Activated T-cell treated with anti-CD3 and anti-CD28 coated beads, Interleukin-2, amount 50 U/mL, for 72 hours (primary cell): ENCODE results near the gene EXD3. TPM values are rescaled to one million over a fixed set of nuclear protein-coding genes. Genes with fewer than 3 reads are reported as not detected.
"Not testable (repeated sequence)": the region's sequence is repeated elsewhere in the genome, so short reads cannot be mapped to it uniquely, and the experiment has no call there.

ENCODE experiments used
- ATAC-seq, 2 donors: fragments of 150-1000 bp; cut with Tn5 transposase; replicated peaks in 1 of 2; 2 replicates each; pipeline ENCODE4 v1.10.0; 2021; ENCODE audit warnings: moderate library complexity in 2 of 2, mild to moderate bottlenecking in 1 of 2
- DNase-seq, 2 donors: peaks; one replicate each; pipeline ENCODE4 v3.0.0; 2021 to 2022; ENCODE audit warnings: mixed read lengths in 1 of 2
- H3K27ac Mint-ChIP-seq: one replicate; pipeline ENCODE4 v1.8.0; 2022; ENCODE audit warnings: mild to moderate bottlenecking, moderate library complexity, mixed read lengths
- H3K27me3 Mint-ChIP-seq: one replicate; pipeline ENCODE4 v1.8.0; 2022; ENCODE audit warnings: low read depth, mixed read lengths
- H3K36me3 Mint-ChIP-seq, 2 donors: one replicate each; pipeline ENCODE4 v1.8.0; 2022; ENCODE audit warnings: mixed read lengths in 2 of 2, mild to moderate bottlenecking in 1 of 2; ENCODE audit not compliant: insufficient read depth in 2 of 2
- H3K4me1 Mint-ChIP-seq: one replicate; pipeline ENCODE4 v1.8.0; 2022; ENCODE audit warnings: low read depth, mixed read lengths
- H3K4me3 Mint-ChIP-seq, 2 donors: one replicate each; pipeline ENCODE4 v1.8.0; 2022; ENCODE audit warnings: mild to moderate bottlenecking in 2 of 2, mixed read lengths in 2 of 2, moderate library complexity in 2 of 2
- H3K9me3 Mint-ChIP-seq, 2 donors: one replicate each; pipeline ENCODE4 v1.8.0; 2022; ENCODE audit warnings: mixed read lengths in 2 of 2
- total RNA-seq, 2 donors: library from RNA; stranded (reverse); gene quantifications; one replicate each; pipeline ENCODE4 v1.2.3, GENCODE V29; 2022

The EXD3 gene
- total RNA-seq, 2 donors from 2014 or later: 23.7 to 26.0 TPM

DNA sequence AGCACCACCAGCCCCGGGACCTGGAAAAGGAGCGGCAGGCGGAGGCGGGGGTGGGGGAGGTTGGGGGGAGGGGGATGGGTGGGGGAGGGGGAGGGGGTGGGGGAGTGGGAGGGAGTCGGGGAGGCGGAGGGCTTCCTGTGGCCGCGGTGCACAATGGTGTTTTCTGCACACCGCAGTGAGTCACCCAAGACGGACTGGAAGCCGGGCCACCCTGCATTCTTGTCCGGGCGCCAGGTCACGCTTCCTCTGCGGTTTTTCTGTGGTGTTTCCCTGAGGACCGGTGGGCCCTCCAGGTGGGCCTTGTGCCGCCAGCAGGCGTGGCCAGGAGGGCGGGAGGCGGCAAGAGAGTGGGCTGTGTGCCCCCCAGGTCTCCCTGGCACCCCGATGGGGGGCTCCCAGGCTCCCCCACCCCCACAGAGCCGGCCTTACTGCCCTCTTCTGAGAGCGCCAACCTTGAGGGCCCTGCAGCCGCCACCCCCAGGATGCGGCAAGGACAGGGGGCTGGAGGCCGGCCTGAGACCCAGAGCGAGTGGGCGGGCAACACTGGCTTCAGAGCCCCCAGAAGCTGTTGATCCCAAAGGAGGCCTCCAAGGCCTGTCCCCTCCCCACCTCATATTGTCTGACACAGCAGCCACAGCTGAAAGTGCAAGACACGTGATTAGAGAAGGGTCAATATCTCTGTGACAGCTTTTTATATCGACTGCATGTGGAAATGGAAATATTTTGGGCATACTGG is 11.1 kb downstream of the EXD3 start:
- no peaks in the 10 kb centered on the region for H3K36me3 Mint-ChIP-seq
- no peaks in the 10 kb centered on the region for H3K9me3 Mint-ChIP-seq
- no peak overlapping the region for H3K27ac Mint-ChIP-seq
- peaks cover 21% of the 10 kb centered on the region for H3K4me1 Mint-ChIP-seq
- H3K4me3 Mint-ChIP-seq: peak overlapping the region; percentile 50 to 59
- peak; percentile 56 to 71 for ATAC-seq
- peak; percentile 71 to 74 for DNase-seq
- H3K27me3 Mint-ChIP-seq: no peaks in the 10 kb centered on the region

DNA sequence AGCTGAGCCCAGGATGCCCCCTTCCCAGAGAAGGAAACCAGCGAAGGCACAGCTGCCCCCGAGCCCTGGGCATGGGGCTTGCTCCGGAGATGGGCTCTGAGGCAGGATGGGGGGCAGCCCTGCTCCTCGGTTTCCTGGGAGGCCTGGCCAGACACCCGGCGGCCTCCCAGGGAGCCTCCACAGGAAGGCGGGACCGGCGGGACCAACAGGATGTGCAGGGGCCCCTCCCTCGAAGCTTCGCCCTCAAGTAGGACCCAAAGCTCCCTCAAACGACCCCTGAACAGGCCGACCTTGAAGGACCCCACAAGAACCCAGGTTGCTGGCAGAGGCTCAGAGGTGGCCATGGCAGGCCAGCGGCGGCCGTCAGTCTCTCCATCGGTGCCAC is 11.7 kb downstream of the EXD3 start:
- ATAC-seq (peak; percentile 3 to 4), DNase-seq (no peak)
- peak overlapping the region; percentile 50 to 59 for H3K4me3 Mint-ChIP-seq
- no peak overlapping the region for H3K27ac Mint-ChIP-seq
- no peaks in the 10 kb centered on the region for H3K27me3 Mint-ChIP-seq
- H3K4me1 Mint-ChIP-seq: peaks cover 21% of the 10 kb centered on the region
- H3K36me3 Mint-ChIP-seq: no peaks in the 10 kb centered on the region
- no peaks in the 10 kb centered on the region for H3K9me3 Mint-ChIP-seq

DNA sequence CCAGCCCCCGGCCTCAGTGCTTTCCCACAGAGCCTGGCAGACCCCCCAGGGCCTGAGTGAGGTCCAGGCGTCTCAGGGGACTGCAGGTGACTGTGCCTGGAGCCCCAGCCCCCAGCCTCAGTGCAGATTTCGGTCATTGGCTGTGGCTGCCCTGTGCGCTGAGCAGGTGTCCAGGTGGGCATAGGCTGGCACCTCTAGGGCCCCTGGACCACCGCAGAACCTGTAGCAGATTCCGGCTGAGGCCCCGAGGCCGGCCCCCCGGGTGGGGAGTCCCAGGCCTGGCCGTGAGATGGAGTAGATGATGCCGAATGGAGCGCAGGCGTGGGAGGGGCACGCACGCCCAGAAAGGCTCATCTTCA is 12.1 kb downstream of the EXD3 start:
- no peaks in the 10 kb centered on the region for H3K36me3 Mint-ChIP-seq
- DNase-seq (no peak), ATAC-seq (no peak)
- H3K27ac Mint-ChIP-seq: no peak overlapping the region
- peaks cover 22% of the 10 kb centered on the region for H3K4me1 Mint-ChIP-seq
- peak overlapping the region in 1 of 2 donors; percentile 59 for H3K4me3 Mint-ChIP-seq
- H3K27me3 Mint-ChIP-seq: no peaks in the 10 kb centered on the region
- no peaks in the 10 kb centered on the region for H3K9me3 Mint-ChIP-seq

DNA sequence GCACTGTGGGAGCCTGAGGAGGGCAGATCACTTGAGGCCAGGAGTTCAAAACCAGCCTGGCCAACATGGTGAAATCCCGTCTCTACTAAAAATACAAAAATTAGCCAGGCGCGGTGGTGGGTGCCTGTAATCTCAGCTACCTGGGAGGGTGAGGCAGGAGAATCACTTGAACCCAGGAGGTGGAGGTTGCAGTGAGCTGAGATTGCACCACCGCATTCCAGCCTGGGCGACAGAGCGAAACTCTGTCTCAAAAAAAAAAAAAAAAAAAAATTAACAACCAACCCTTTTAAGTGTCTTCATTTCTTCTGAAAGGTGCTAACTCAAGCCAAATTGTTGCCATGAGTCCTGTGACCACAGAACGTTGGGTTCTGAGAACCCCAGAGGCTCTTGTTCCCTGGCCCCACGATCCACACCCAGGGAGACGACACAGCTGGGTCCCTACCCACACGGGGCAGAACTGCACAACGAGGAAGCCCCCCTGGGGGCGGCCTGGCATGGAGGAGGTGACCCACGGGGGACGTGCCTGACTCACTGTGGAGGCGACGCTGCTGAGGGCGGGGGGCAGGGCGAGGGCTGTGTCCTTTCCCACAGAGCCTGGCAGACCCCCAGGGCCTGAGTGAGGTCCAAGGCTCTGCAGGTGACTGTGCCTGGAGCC is 12.6 kb downstream of the EXD3 start:
- not testable (repeated sequence) for H3K27ac Mint-ChIP-seq, DNase-seq, H3K27me3 Mint-ChIP-seq, ATAC-seq, H3K36me3 Mint-ChIP-seq, H3K9me3 Mint-ChIP-seq
- H3K4me3 Mint-ChIP-seq: peak overlapping the region in 1 of 2 donors; percentile 59
- H3K4me1 Mint-ChIP-seq: peaks cover 27% of the 10 kb centered on the region

GRCh38 chr9:137409515-137409914 is 13.4 kb downstream of the EXD3 start:
- ATAC-seq (no peak), DNase-seq (no peak)
- peak overlapping the region in 1 of 2 donors; percentile 27 for H3K4me3 Mint-ChIP-seq
- no peaks in the 10 kb centered on the region for H3K9me3 Mint-ChIP-seq
- H3K36me3 Mint-ChIP-seq: no peaks in the 10 kb centered on the region
- H3K27me3 Mint-ChIP-seq: no peaks in the 10 kb centered on the region
- H3K27ac Mint-ChIP-seq: no peak overlapping the region
- peaks cover 27% of the 10 kb centered on the region for H3K4me1 Mint-ChIP-seq

GRCh38 chr9:137408651-137409405 is 14.1 kb downstream of the EXD3 start:
- no peaks in the 10 kb centered on the region for H3K9me3 Mint-ChIP-seq
- no peaks in the 10 kb centered on the region for H3K36me3 Mint-ChIP-seq
- DNase-seq (no peak), ATAC-seq (no peak)
- no peak overlapping the region for H3K27ac Mint-ChIP-seq
- H3K4me1 Mint-ChIP-seq: peaks cover 21% of the 10 kb centered on the region
- no peak overlapping the region for H3K4me3 Mint-ChIP-seq
- H3K27me3 Mint-ChIP-seq: no peaks in the 10 kb centered on the region

GRCh38 chr9:137407590-137408300 is 15.2 kb downstream of the EXD3 start:
- Mint-ChIP-seq H3K27ac (no peak overlapping the region), H3K4me1 (peaks cover 13% of the 10 kb centered on the region), H3K27me3 (no peaks in the 10 kb centered on the region), H3K36me3 (no peaks in the 10 kb centered on the region), H3K4me3 (peak overlapping the region in 1 of 2 donors; percentile 43), H3K9me3 (no peaks in the 10 kb centered on the region)
- DNase-seq: no peak
- no peak for ATAC-seq

GRCh38 chr9:137406876-137407589 is 15.9 kb downstream of the EXD3 start:
- Mint-ChIP-seq H3K4me3 (peak overlapping the region in 1 of 2 donors; percentile 43), H3K9me3 (no peaks in the 10 kb centered on the region), H3K27me3 (no peaks in the 10 kb centered on the region), H3K36me3 (peaks cover 0 to 3% of the 10 kb centered on the region in 2 donors), H3K4me1 (peaks cover 6% of the 10 kb centered on the region), H3K27ac (no peak overlapping the region)
- ATAC-seq (peak; percentile 91), DNase-seq (peak; percentile 78 to 82)

DNA sequence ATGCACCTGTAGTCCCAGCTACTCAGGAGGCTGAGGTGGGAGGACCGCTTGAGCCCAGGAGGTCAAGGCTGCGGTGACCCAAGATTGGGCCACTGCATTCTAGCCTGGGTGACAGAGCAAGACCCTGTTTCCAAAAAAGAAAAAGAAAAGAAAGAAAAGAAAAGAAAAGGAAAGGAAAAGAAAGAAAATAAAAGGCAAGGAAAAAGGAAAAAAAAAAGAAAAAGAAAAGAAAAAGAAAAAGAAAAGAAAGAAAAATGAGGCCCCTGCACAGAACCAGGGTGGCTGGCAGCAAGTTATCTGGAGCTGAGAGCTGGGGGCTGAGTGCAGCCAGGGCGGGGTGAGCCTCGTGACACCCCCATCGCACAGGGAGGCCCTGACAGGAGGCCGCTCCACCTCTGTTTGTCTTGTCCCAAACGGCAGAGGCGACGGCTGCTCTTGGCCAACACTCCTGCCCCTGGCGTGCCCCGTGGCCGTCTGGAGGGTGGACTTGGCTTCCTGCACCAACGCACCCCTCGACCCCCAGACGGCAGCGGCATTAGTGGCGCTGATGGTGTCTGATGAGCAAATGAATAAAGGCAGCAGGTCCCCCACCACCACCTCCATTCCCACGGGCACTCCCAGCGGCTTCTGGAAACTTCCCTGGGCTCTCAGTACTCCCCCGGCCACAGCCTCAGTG is 16.7 kb downstream of the EXD3 start:
- peaks cover 0 to 3% of the 10 kb centered on the region in 2 donors for H3K36me3 Mint-ChIP-seq
- peak overlapping the region; percentile 42 for H3K27ac Mint-ChIP-seq
- ATAC-seq (no peak), DNase-seq (no peak)
- peaks cover 6% of the 10 kb centered on the region for H3K4me1 Mint-ChIP-seq
- H3K4me3 Mint-ChIP-seq: peak overlapping the region; percentile 60 to 66
- H3K27me3 Mint-ChIP-seq: no peaks in the 10 kb centered on the region
- H3K9me3 Mint-ChIP-seq: no peaks in the 10 kb centered on the region

- Mint-ChIP-seq H3K9me3 (no peaks in the 10 kb centered on the region), H3K4me1 (peaks cover 6% of the 10 kb centered on the region), H3K27ac (no peak overlapping the region), H3K4me3 (peak overlapping the region; percentile 60 to 66), H3K36me3 (peaks cover 0 to 3% of the 10 kb centered on the region in 2 donors), H3K27me3 (no peaks in the 10 kb centered on the region)
- no peak for DNase-seq
- no peak for ATAC-seq
Observed at GRCh38 chr9:137405677-137406081, 17.3 kb downstream of the EXD3 start.

GRCh38 chr9:137404961-137405567 is 17.9 kb downstream of the EXD3 start:
- no peak overlapping the region for H3K4me3 Mint-ChIP-seq
- peaks cover 0 to 3% of the 10 kb centered on the region in 2 donors for H3K36me3 Mint-ChIP-seq
- H3K9me3 Mint-ChIP-seq: no peaks in the 10 kb centered on the region
- ATAC-seq (no peak), DNase-seq (no peak)
- H3K4me1 Mint-ChIP-seq: peaks cover 9% of the 10 kb centered on the region
- no peak overlapping the region for H3K27ac Mint-ChIP-seq
- H3K27me3 Mint-ChIP-seq: no peaks in the 10 kb centered on the region

- H3K9me3 Mint-ChIP-seq: no peaks in the 10 kb centered on the region
- peaks cover 8% of the 10 kb centered on the region for H3K27me3 Mint-ChIP-seq
- peaks cover 0 to 10% of the 10 kb centered on the region in 2 donors for H3K36me3 Mint-ChIP-seq
- ATAC-seq: no peak
- no peak overlapping the region for H3K4me3 Mint-ChIP-seq
- peaks cover 24% of the 10 kb centered on the region for H3K4me1 Mint-ChIP-seq
- DNase-seq: no peak
- no peak overlapping the region for H3K27ac Mint-ChIP-seq
Observed at GRCh38 chr9:137403269-137403668, 19.7 kb downstream of the EXD3 start.
